Endothelial cell of umbilical vein (primary cell): Measurements from ENCODE around the gene SYNM.

Source experiments
- CTCF ChIP-seq, 2 donors: IDR thresholded peaks; 1 replicate in 1 of 2; 2 replicates in 1 of 2; pipeline ENCODE4 v1.5.1; 2011; ENCODE audit warnings: low read length in 2 of 2, mild to moderate bottlenecking in 2 of 2, moderate library complexity in 2 of 2, control low read depth in 1 of 2, inconsistent platforms in 1 of 2, low read depth in 1 of 2; ENCODE audit not compliant: insufficient read depth in 1 of 2; ENCODE audit errors: extremely low read depth in 1 of 2
- POLR2AphosphoS5 ChIP-seq: IDR thresholded peaks from 2 replicates; pipeline ENCODE4 v1.6.1; 2012; ENCODE audit warnings: low read depth, mild to moderate bottlenecking, control low read depth, low read length, moderate library complexity; ENCODE audit not compliant: insufficient read depth

DNA sequence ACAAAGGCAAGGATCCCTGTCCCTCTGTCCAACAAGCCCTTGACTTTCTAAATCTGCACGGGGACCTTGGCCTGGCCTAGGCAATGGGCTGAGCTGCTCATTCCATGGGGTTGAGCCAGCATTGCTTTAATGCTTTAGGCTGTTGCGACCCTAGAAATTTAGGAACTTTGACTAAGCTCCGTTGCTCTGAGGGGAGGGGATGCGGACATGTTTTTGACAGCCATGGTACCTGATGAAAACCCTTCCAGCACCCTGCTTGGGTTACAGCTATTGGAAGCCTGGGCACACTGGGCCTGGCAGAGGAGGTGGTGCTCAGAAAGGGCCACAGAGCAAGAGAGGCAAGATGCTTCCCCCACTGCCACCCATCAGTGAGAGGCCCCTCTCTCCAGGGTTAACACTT is 37.1 kb downstream of the SYNM start:
- no peak for TF ChIP-seq POLR2AphosphoS5
- TF ChIP-seq CTCF (IDR thresholded peaks at IDR 0.05; ENCODE audit: extremely low read depth in 1 of 2, insufficient read depth in 1 of 2, low read depth in 1 of 2, low read length in 2 of 2), result no peak
